GM12873 (cell line): ENCODE data around the gene SCTR.

ENCODE experiments used
- TF ChIP-seq, protein P1 (sequence below): IDR thresholded peaks from 2 replicates; pipeline ENCODE4 v1.5.1; 2012; ENCODE audit warnings: low read depth, mild to moderate bottlenecking, moderate library complexity, low read length, control low read depth; ENCODE audit not compliant: insufficient read depth; ENCODE audit errors: missing control alignments

SCTR gene

DNA sequence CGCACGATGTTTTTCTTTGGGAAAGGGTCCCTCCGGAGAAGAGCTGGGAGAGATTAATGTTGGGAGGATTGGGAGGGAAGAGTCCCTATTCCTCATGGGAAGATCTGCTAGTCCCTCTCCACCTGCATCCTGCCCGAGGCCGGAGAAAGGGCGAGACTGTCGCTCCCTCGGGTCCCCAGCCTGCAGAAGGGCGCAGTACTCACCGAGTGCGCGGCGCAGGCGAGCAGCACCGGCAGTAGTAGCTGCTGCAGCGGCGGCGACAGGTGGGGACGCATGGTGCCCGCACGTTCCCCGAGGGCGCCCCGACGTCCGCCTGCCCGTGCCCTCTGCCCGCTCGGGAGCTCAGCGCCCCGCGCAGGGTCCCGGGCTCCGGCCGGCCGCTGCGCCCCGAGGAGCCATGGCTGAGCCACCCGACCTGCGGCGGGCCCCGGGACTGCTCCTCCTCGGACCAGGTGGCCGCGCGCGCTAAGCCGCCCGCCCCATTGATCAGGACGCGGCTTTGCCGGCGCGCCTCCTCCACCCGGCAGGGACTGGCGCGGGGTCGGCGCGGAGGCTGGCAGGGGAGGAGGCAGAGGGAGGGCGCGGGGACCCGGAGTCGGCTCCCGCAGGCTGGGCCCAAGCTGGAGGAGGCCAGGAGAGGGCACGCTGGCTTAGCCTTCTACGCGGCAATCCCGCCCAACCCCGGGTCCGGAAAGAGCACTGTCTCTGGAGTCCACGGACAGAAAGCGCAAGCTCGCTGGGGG lies at the start of gene SCTR:
TSS of gene SCTR (minus strand) at position 532 of the 743 bp plus-strand sequence. CDS start at position 275, 257 bp downstream.
- TF ChIP-seq, protein P1, sequence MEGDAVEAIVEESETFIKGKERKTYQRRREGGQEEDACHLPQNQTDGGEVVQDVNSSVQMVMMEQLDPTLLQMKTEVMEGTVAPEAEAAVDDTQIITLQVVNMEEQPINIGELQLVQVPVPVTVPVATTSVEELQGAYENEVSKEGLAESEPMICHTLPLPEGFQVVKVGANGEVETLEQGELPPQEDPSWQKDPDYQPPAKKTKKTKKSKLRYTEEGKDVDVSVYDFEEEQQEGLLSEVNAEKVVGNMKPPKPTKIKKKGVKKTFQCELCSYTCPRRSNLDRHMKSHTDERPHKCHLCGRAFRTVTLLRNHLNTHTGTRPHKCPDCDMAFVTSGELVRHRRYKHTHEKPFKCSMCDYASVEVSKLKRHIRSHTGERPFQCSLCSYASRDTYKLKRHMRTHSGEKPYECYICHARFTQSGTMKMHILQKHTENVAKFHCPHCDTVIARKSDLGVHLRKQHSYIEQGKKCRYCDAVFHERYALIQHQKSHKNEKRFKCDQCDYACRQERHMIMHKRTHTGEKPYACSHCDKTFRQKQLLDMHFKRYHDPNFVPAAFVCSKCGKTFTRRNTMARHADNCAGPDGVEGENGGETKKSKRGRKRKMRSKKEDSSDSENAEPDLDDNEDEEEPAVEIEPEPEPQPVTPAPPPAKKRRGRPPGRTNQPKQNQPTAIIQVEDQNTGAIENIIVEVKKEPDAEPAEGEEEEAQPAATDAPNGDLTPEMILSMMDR: no peak

DNA sequence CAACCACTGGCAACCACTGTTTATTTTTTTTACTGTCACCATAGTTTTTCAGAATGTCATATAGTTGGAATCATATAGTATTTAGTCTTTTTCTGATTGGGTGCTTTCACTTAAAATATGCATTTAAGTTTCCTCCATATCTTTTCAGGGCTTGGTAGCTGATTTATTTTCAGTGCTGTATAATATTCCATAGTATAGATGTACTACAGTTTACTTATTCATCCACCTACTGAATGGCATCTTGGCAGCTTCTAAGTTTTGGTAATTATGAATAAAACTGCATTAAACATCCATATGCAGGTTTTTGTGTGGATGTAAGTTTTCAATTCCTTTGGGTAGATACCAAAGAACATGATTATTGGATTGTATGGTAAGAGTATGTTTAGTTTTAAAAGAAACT lies 43.0 kb upstream of the SCTR start:
- TF ChIP-seq, protein P1: no peak

DNA sequence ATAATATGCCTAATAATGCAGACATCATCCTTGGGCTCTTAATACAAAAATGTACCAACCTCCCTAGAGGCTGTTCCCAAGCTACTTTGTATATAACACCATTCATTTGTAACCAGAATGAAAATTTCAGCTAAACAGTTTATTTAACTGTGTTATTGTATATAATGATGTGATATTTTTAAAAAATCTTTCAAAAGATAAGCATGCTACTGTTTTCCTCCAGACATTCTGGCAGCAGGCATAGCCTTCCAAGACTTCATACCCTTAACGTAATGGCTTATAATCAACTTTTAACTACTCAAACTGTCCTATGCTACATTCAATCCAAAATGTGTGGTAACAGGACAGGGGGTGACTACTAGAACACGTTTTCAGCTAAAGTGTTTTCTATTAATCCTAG lies 41.2 kb upstream of the SCTR start:
- TF ChIP-seq, protein P1: no peak

DNA sequence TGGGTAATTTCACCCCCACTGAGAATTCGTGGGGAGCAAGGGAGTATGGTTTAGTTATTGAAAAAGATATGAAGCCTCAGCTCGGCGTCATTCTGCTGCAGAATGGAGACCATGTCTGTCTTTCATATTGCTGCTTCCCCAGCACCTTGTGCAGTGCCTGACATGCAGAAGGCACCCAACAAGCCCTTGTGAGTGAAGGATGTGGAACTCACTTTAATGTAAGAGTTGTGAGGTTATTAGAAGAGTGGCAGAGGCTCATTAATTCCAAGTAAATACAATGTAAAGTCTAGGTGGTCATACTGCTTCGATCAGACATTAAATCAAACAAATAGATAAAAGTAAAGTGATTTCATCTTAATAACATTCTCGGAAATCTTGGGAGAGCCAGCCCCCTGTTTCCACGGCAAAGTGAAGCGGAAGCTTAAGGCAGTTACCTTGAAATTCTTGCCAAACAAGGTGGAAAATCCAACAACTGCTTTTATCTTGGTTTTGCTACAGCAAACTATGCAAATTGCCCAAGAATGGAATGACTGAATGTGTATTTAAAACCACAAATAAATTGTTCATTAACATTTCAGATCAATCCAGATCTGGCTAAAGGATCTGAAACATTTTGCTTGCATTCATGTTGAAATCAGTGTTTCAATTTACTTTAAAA lies 29.5 kb upstream of the SCTR start:
- TF ChIP-seq, protein P1: no peak

DNA sequence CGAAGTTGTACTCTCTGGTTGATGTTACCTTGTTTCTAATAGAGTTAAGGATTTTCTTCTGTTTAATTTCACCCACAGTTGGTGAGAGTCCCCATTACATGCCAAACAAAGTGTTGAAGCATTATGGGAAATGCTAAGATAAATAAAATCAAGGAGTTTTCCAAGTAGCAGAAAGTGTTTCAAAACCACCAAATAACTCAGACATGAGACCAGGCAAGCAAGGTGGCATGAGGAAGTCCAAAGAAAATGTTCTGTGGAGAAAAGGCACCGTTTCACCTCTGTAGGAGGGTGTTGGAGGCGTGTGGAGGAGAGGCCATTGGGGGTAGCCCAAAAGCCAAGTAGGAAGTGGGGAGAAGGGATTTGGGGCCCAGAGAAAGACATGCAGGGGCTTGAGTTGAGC lies 28.6 kb upstream of the SCTR start:
- TF ChIP-seq, protein P1: no peak

DNA sequence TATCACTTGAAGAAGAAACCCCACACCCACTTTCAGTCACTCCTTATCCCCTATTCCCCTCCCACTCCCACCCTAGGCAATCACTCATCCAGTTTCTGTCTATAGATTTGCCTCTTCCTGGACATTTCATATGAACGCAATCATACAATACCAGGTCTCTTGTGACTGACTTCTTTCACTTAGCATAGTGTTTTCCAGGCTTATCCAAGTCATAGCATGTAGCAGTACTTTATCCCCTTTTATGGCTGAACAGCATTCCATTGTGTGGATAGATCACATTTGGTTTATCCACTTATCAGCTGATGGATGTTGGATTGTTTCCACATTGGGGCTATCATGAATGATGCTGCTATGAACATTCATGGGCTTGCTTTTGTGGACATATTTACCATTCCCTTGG lies 26.6 kb upstream of the SCTR start:
- TF ChIP-seq, protein P1: no peak

DNA sequence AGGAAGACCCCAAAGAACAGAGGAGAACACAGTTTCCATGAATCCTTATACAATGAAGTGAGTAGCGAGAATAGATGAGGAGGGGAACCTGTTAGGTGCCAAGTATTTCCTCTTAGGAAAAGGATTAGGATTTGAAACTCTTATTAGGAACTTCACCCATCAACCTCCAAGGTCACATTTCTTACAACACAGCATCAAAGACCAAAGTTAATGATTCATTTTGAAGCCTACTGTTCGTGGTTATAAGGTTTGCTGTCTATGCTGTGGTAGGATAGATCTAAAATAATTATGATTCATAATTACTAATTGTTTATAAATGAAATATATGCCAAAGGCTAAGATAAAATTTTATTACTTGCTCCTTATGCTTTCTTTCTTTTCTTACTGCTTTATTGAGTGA lies 26.1 kb upstream of the SCTR start:
- TF ChIP-seq, protein P1: no peak
